ENCODE measurements around the gene HSD11B2. TPM values are rescaled to one million over a fixed set of nuclear protein-coding genes. Genes with fewer than 3 reads are reported as not detected.
"Not testable (repeated sequence)": the region's sequence is repeated elsewhere in the genome, so short reads cannot be mapped to it uniquely, and the experiment has no call there.

Gene HSD11B2
- total RNA-seq, 2 donors from 2014 or later: not detected

GRCh38 chr16:67412294-67412693 lies 18.6 kb upstream of the HSD11B2 start:
- Histone ChIP-seq H3K36me3 (no peaks in the 10 kb centered on the region), H3K4me3 (no peak overlapping the region), H3K4me1 (ENCODE audit: control insufficient read depth in 1 of 2, low read depth in 2 of 2) (peaks cover 0 to 16% of the 10 kb centered on the region in 2 donors), H3K27me3 (replicated peaks; ENCODE audit: insufficient read depth) (no peaks in the 10 kb centered on the region), H3K27ac (no peak overlapping the region), H3K9me3 (no peaks in the 10 kb centered on the region)
- no peak for DNase-seq (ENCODE audit: low spot score)
- no peak for ATAC-seq (ENCODE audit: insufficient number of reproducible peaks, low FRiP score, low read depth)
- TF ChIP-seq CTCF (IDR thresholded peaks at IDR 0.05): no peak

- DNase-seq (ENCODE audit: low spot score) (no peak), ATAC-seq (ENCODE audit: insufficient number of reproducible peaks, low FRiP score, low read depth) (no peak)
- H3K27ac ChIP-seq: no peak overlapping the region
- no peaks in the 10 kb centered on the region for H3K36me3 ChIP-seq
- H3K27me3 ChIP-seq (replicated peaks; ENCODE audit: insufficient read depth): no peaks in the 10 kb centered on the region
- TF ChIP-seq CTCF (IDR thresholded peaks at IDR 0.05): no peak
- H3K4me3 ChIP-seq: no peak overlapping the region
- H3K4me1 ChIP-seq (ENCODE audit: control insufficient read depth in 1 of 2, low read depth in 2 of 2): peaks cover 0 to 16% of the 10 kb centered on the region in 2 donors
- H3K9me3 ChIP-seq: no peaks in the 10 kb centered on the region
Observed at GRCh38 chr16:67413978-67414911, 16.7 kb upstream of the HSD11B2 start.

GRCh38 chr16:67415421-67415820 lies 15.5 kb upstream of the HSD11B2 start:
- not testable (repeated sequence) for DNase-seq (ENCODE audit: low spot score); H3K27me3 ChIP-seq (replicated peaks; ENCODE audit: insufficient read depth); ATAC-seq (ENCODE audit: insufficient number of reproducible peaks, low FRiP score, low read depth); H3K9me3 ChIP-seq; H3K36me3 ChIP-seq
- H3K4me1 ChIP-seq (ENCODE audit: control insufficient read depth in 1 of 2, low read depth in 2 of 2): peaks cover 0 to 16% of the 10 kb centered on the region in 2 donors
- peak overlapping the region; percentile 86 for H3K4me3 ChIP-seq
- H3K27ac ChIP-seq: peak overlapping the region in 1 of 2 donors; percentile 71

DNA sequence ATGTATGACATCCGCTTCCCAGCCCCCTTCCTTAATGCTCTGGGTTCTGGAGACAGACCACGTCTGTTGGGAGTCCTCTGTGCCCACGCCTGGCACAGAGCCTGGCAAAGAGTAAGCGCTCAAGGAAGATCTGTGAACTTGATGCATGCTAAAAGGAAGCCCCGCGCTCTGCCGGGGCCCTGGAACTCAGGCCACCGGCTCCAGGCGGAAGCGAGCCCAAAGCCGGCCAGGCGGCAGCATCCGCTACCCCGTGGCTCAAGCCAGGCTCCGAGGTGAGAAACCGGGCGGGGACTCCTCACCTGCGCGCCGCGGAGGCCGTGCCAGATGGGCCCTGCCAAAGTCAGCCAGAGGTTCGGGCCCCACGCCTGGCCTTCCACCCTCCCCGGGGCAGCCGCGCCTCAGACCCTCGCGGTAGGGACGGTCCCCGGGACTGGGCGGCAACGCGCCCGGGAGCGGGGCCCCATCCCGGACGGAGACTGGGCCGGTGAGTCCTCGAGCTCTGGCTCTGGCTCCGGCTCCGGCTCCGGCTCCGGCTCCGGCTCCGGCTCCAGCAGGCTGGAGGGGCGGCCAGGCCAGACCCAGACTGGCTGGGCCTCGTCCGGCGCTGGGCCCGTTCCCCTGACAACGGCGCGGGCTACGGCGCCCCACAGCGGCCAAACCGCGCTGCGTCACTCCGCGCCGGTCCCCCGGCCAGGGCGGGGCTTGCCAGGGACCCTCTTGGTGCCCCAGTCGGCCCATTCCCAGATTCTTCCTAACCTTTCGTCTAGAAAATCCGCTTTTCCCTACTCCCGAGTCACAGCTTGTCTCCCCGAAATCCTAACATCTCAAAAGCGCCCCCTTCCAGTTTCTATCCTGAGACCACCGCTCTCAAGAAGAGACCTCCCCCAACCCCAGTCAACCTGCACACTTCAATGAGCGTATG lies 14.8 kb upstream of the HSD11B2 start, which contains the start of gene ZDHHC1:
TSS of gene ZDHHC1 (minus strand) at position 606 of the 922 bp plus-strand sequence. CDS start 8,702 bp downstream, outside the sequence.
- peak within 1 kb of the TSS; percentile 37 to 71 for H3K27ac ChIP-seq
- peak within 1 kb of the TSS; percentile 86 for H3K4me3 ChIP-seq
- DNase-seq (ENCODE audit: low spot score): no peak
- H3K4me1 ChIP-seq (ENCODE audit: control insufficient read depth in 1 of 2, low read depth in 2 of 2): peaks cover 0 to 16% of the 10 kb centered on the region in 2 donors
- no peaks in the 10 kb centered on the region for H3K9me3 ChIP-seq
- peak; percentile 73 for ATAC-seq (ENCODE audit: insufficient number of reproducible peaks, low FRiP score, low read depth)
- peak; percentile 44 for TF ChIP-seq CTCF (IDR thresholded peaks at IDR 0.05)
- H3K27me3 ChIP-seq (replicated peaks; ENCODE audit: insufficient read depth): no peaks in the 10 kb centered on the region
- H3K36me3 ChIP-seq: no peaks in the 10 kb centered on the region

DNA sequence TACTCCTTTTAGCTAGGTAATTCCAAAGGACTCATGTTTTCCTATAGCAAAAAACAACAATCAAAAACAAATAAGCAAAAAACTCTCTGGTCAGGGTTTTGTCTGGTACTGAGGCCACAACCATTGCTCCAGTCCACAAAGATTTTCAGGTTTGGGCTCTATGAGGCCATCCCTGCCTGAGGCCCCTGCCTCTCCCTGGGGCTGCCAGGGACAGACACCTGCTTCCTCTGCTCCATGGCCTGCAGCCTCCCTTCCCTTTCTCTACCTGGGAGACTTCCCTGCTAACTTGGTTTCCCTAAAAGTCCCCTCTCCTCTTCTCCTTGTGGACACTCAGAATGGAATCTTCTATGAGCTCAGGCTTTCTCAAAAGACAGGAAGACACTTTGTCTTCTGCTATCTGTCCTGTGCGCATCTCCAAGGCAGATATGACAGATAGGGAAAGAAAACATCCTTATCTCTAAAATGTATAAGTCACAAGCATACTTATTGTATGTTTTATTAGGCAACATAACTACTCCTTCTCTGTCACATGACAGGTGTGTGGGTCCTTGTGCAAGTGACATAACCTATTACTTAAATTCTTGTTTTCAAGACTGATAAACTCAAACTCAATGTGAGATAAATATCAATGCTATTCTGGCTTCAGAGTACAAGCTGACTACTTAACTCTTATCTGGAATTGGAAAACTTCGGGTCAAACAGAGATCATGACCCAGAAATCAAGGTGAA lies 13.4 kb upstream of the HSD11B2 start:
- no peak for TF ChIP-seq CTCF (IDR thresholded peaks at IDR 0.05)

More for the DNA sequence above, 13.4 kb upstream of the HSD11B2 start:
- H3K4me3 ChIP-seq: no peak overlapping the region
- no peak overlapping the region for H3K27ac ChIP-seq
- H3K36me3 ChIP-seq: no peaks in the 10 kb centered on the region
- no peaks in the 10 kb centered on the region for H3K9me3 ChIP-seq
- H3K4me1 ChIP-seq (ENCODE audit: control insufficient read depth in 1 of 2, low read depth in 2 of 2): peaks cover 0 to 16% of the 10 kb centered on the region in 2 donors
- DNase-seq (ENCODE audit: low spot score) (no peak), ATAC-seq (ENCODE audit: insufficient number of reproducible peaks, low FRiP score, low read depth) (no peak)
- H3K27me3 ChIP-seq (replicated peaks; ENCODE audit: insufficient read depth): no peaks in the 10 kb centered on the region
